Activated gamma-delta T cell treated with Interleukin-2 at 50 U/mL for 16 hours (primary cell): ENCODE results near the gene TTC28.

ENCODE experiments used
- DNase-seq: peaks from one replicate; pipeline ENCODE4 v3.0.0-alpha.2; 2020

The TTC28 gene

GRCh38 chr22:28346308-28346707 lies 333.3 kb downstream of the TTC28 start:
- no peak for DNase-seq

- no peak for DNase-seq
Measured at GRCh38 chr22:28344918-28345703, 334.5 kb downstream of the TTC28 start.

GRCh38 chr22:28341001-28341400 lies 338.6 kb downstream of the TTC28 start:
- DNase-seq = no peak

GRCh38 chr22:28333088-28333487 lies 346.6 kb downstream of the TTC28 start:
- DNase-seq = no peak

GRCh38 chr22:28332410-28332809 lies 347.2 kb downstream of the TTC28 start:
- no peak for DNase-seq

- DNase-seq = no peak
Measured at GRCh38 chr22:28331695-28332094, 347.9 kb downstream of the TTC28 start.

GRCh38 chr22:28329186-28330073 lies 350.2 kb downstream of the TTC28 start:
- no peak for DNase-seq

GRCh38 chr22:28328756-28329155 lies 350.9 kb downstream of the TTC28 start:
- no peak for DNase-seq

- DNase-seq = no peak
Measured at GRCh38 chr22:28316014-28316413, 363.6 kb downstream of the TTC28 start.

- DNase-seq = no peak
Measured at GRCh38 chr22:28314959-28315358, 364.7 kb downstream of the TTC28 start.

GRCh38 chr22:28310299-28310698 lies 369.3 kb downstream of the TTC28 start:
- no peak for DNase-seq

GRCh38 chr22:28299753-28300152 lies 379.9 kb downstream of the TTC28 start:
- DNase-seq = no peak

GRCh38 chr22:28299309-28299708 lies 380.3 kb downstream of the TTC28 start:
- DNase-seq = no peak

- no peak for DNase-seq
Measured at GRCh38 chr22:28297504-28297903, 382.1 kb downstream of the TTC28 start.

- no peak for DNase-seq
Measured at GRCh38 chr22:28296452-28296851, 383.2 kb downstream of the TTC28 start.

- no peak for DNase-seq
Measured at GRCh38 chr22:28283068-28283654, 396.5 kb downstream of the TTC28 start.

GRCh38 chr22:28282405-28283067 lies 397.1 kb downstream of the TTC28 start:
- no peak for DNase-seq

GRCh38 chr22:28279888-28280287 lies 399.8 kb downstream of the TTC28 start:
- DNase-seq = no peak

GRCh38 chr22:28269277-28269676 lies 410.4 kb downstream of the TTC28 start:
- no peak for DNase-seq

GRCh38 chr22:28268850-28269249 lies 410.8 kb downstream of the TTC28 start:
- DNase-seq = no peak

GRCh38 chr22:28268171-28268570 lies 411.5 kb downstream of the TTC28 start:
- no peak for DNase-seq

GRCh38 chr22:28260619-28261018 lies 419.0 kb downstream of the TTC28 start:
- no peak for DNase-seq

GRCh38 chr22:28259774-28260312 lies 419.8 kb downstream of the TTC28 start:
- no peak for DNase-seq
